ENCODE results near the gene C5AR2.
"Not testable (repeated sequence)": the region's sequence is repeated elsewhere in the genome, so short reads cannot be mapped to it uniquely, and the experiment has no call there.

C5AR2 gene

GRCh38 chr19:47341734-47342133 is 9.8 kb downstream of the C5AR2 start:
- DNase-seq (ENCODE audit: insufficient read length, low spot score) (no peak), FAIRE-seq (no peak)
- TF ChIP-seq POLR2AphosphoS5 (IDR thresholded peaks at IDR 0.05; ENCODE audit: low read depth, low read length) (no peak), POLR2A (IDR thresholded peaks at IDR 0.05; ENCODE audit: low read depth, low read length) (no peak), SPI1 (IDR thresholded peaks at IDR 0.05; ENCODE audit: low read depth, low read length) (no peak), TAF1 (IDR thresholded peaks at IDR 0.05; ENCODE audit: low read depth, low read length) (no peak), PAX5 (IDR thresholded peaks at IDR 0.05; ENCODE audit: insufficient read depth, low read length, severe bottlenecking) (no peak), POU2F2 (IDR thresholded peaks at IDR 0.05; ENCODE audit: low read depth, low read length) (no peak)

- FAIRE-seq (no peak), DNase-seq (ENCODE audit: insufficient read length, low spot score) (no peak)
- no peak for TF ChIP-seq TAF1 (IDR thresholded peaks at IDR 0.05; ENCODE audit: low read depth, low read length)
- no peak for TF ChIP-seq SPI1 (IDR thresholded peaks at IDR 0.05; ENCODE audit: low read depth, low read length)
- no peak for TF ChIP-seq PAX5 (IDR thresholded peaks at IDR 0.05; ENCODE audit: insufficient read depth, low read length, severe bottlenecking)
- TF ChIP-seq POU2F2 (IDR thresholded peaks at IDR 0.05; ENCODE audit: low read depth, low read length): no peak
- TF ChIP-seq POLR2AphosphoS5 (IDR thresholded peaks at IDR 0.05; ENCODE audit: low read depth, low read length): no peak
- no peak for TF ChIP-seq POLR2A (IDR thresholded peaks at IDR 0.05; ENCODE audit: low read depth, low read length)
These were observed 11.3 kb downstream of the C5AR2 start for GRCh38 chr19:47343194-47343802.

- DNase-seq (ENCODE audit: insufficient read length, low spot score): no peak
- no peak for FAIRE-seq
- TF ChIP-seq POLR2A (IDR thresholded peaks at IDR 0.05; ENCODE audit: low read depth, low read length): no peak
- TF ChIP-seq POLR2AphosphoS5 (IDR thresholded peaks at IDR 0.05; ENCODE audit: low read depth, low read length): no peak
- TF ChIP-seq TAF1 (IDR thresholded peaks at IDR 0.05; ENCODE audit: low read depth, low read length): no peak
- TF ChIP-seq SPI1 (IDR thresholded peaks at IDR 0.05; ENCODE audit: low read depth, low read length): no peak
- no peak for TF ChIP-seq POU2F2 (IDR thresholded peaks at IDR 0.05; ENCODE audit: low read depth, low read length)
These were observed 12.4 kb downstream of the C5AR2 start for GRCh38 chr19:47344425-47344824.

- FAIRE-seq; DNase-seq (ENCODE audit: insufficient read length, low spot score): not testable (repeated sequence)
These were observed 14.0 kb downstream of the C5AR2 start for GRCh38 chr19:47346024-47346423.

GRCh38 chr19:47348819-47349795 is 17.1 kb downstream of the C5AR2 start, which contains the start of gene DHX34:
TSS of gene DHX34 (plus strand) at chr19:47349315. CDS start at chr19:47353031, 3,716 bp downstream.
- TF ChIP-seq TAF1 (IDR thresholded peaks at IDR 0.05; ENCODE audit: low read depth, low read length) (no peak), SPI1 (IDR thresholded peaks at IDR 0.05; ENCODE audit: low read depth, low read length) (peak; percentile 50), POU2F2 (IDR thresholded peaks at IDR 0.05; ENCODE audit: low read depth, low read length) (no peak), PAX5 (IDR thresholded peaks at IDR 0.05; ENCODE audit: insufficient read depth, low read length, severe bottlenecking) (no peak), POLR2A (IDR thresholded peaks at IDR 0.05; ENCODE audit: low read depth, low read length) (peak; percentile 67), POLR2AphosphoS5 (IDR thresholded peaks at IDR 0.05; ENCODE audit: low read depth, low read length) (peak; percentile 53)
- DNase-seq (ENCODE audit: insufficient read length, low spot score) (peak; percentile 98), FAIRE-seq (peak; percentile 98)

- DNase-seq (ENCODE audit: insufficient read length, low spot score): no peak
- FAIRE-seq: no peak
- TF ChIP-seq POLR2AphosphoS5 (IDR thresholded peaks at IDR 0.05; ENCODE audit: low read depth, low read length) (no peak), POU2F2 (IDR thresholded peaks at IDR 0.05; ENCODE audit: low read depth, low read length) (no peak), SPI1 (IDR thresholded peaks at IDR 0.05; ENCODE audit: low read depth, low read length) (no peak), PAX5 (IDR thresholded peaks at IDR 0.05; ENCODE audit: insufficient read depth, low read length, severe bottlenecking) (no peak), TAF1 (IDR thresholded peaks at IDR 0.05; ENCODE audit: low read depth, low read length) (no peak), POLR2A (IDR thresholded peaks at IDR 0.05; ENCODE audit: low read depth, low read length) (no peak)
These were observed 18.7 kb downstream of the C5AR2 start for GRCh38 chr19:47350630-47351029.

GRCh38 chr19:47351548-47351947 is 19.6 kb downstream of the C5AR2 start:
- FAIRE-seq (no peak), DNase-seq (ENCODE audit: insufficient read length, low spot score) (no peak)
- no peak for TF ChIP-seq POLR2AphosphoS5 (IDR thresholded peaks at IDR 0.05; ENCODE audit: low read depth, low read length)
- no peak for TF ChIP-seq SPI1 (IDR thresholded peaks at IDR 0.05; ENCODE audit: low read depth, low read length)
- TF ChIP-seq POU2F2 (IDR thresholded peaks at IDR 0.05; ENCODE audit: low read depth, low read length): no peak
- TF ChIP-seq PAX5 (IDR thresholded peaks at IDR 0.05; ENCODE audit: insufficient read depth, low read length, severe bottlenecking): no peak
- TF ChIP-seq TAF1 (IDR thresholded peaks at IDR 0.05; ENCODE audit: low read depth, low read length): no peak
- no peak for TF ChIP-seq POLR2A (IDR thresholded peaks at IDR 0.05; ENCODE audit: low read depth, low read length)

GRCh38 chr19:47352095-47352494 is 20.1 kb downstream of the C5AR2 start:
- TF ChIP-seq POU2F2 (IDR thresholded peaks at IDR 0.05; ENCODE audit: low read depth, low read length) (no peak), SPI1 (IDR thresholded peaks at IDR 0.05; ENCODE audit: low read depth, low read length) (no peak), POLR2AphosphoS5 (IDR thresholded peaks at IDR 0.05; ENCODE audit: low read depth, low read length) (no peak), TAF1 (IDR thresholded peaks at IDR 0.05; ENCODE audit: low read depth, low read length) (no peak), PAX5 (IDR thresholded peaks at IDR 0.05; ENCODE audit: insufficient read depth, low read length, severe bottlenecking) (no peak), POLR2A (IDR thresholded peaks at IDR 0.05; ENCODE audit: low read depth, low read length) (no peak)
- DNase-seq (ENCODE audit: insufficient read length, low spot score) (no peak), FAIRE-seq (no peak)

- FAIRE-seq (no peak), DNase-seq (ENCODE audit: insufficient read length, low spot score) (no peak)
- TF ChIP-seq SPI1 (IDR thresholded peaks at IDR 0.05; ENCODE audit: low read depth, low read length): no peak
- no peak for TF ChIP-seq TAF1 (IDR thresholded peaks at IDR 0.05; ENCODE audit: low read depth, low read length)
- no peak for TF ChIP-seq POLR2AphosphoS5 (IDR thresholded peaks at IDR 0.05; ENCODE audit: low read depth, low read length)
- no peak for TF ChIP-seq POLR2A (IDR thresholded peaks at IDR 0.05; ENCODE audit: low read depth, low read length)
- no peak for TF ChIP-seq PAX5 (IDR thresholded peaks at IDR 0.05; ENCODE audit: insufficient read depth, low read length, severe bottlenecking)
- no peak for TF ChIP-seq POU2F2 (IDR thresholded peaks at IDR 0.05; ENCODE audit: low read depth, low read length)
These were observed 21.3 kb downstream of the C5AR2 start for GRCh38 chr19:47353307-47353712.

Measured in GM12891 (cell line).